Karpas-422 (cell line): ENCODE results near the gene PGK1. TPM values are rescaled to one million over a fixed set of nuclear protein-coding genes. Genes with fewer than 3 reads are reported as not detected.
"Not testable (repeated sequence)": the region's sequence is repeated elsewhere in the genome, so short reads cannot be mapped to it uniquely, and the experiment has no call there.

ENCODE experiments used
- DNase-seq: peaks from one replicate; pipeline ENCODE4 v3.0.0-alpha.2; 2015
- H2AFZ ChIP-seq: fragments of 200-600 bp; sonication (generic); 2 replicates; pipeline ENCODE4 v1.6.1; 2014; ENCODE audit warnings: antibody characterized with exemption, low read length, mixed read lengths
- H3K27ac ChIP-seq: fragments of 200-600 bp; sonication (generic); 2 replicates; pipeline ENCODE4 v1.5.1; 2014; ENCODE audit warnings: mild to moderate bottlenecking, low read length, moderate library complexity
- H3K27me3 ChIP-seq: fragments of 200-600 bp; sonication (generic); 2 replicates; pipeline ENCODE4 v1.6.1; 2014; ENCODE audit warnings: low read length, mixed read lengths
- H3K36me3 ChIP-seq: fragments of 200-600 bp; sonication (generic); 2 replicates; pipeline ENCODE4 v1.6.1; 2014; ENCODE audit warnings: low read length, mixed read lengths; ENCODE audit not compliant: insufficient read depth
- H3K4me1 ChIP-seq: fragments of 200-600 bp; sonication (generic); 2 replicates; pipeline ENCODE4 v1.6.1; 2014; ENCODE audit warnings: mild to moderate bottlenecking, low read length, mixed read lengths
- H3K4me2 ChIP-seq: fragments of 200-600 bp; sonication (generic); 2 replicates; pipeline ENCODE4 v1.6.1; 2014; ENCODE audit warnings: low read length, low read depth, mild to moderate bottlenecking; ENCODE audit not compliant: poor library complexity, severe bottlenecking
- H3K4me3 ChIP-seq: fragments of 200-600 bp; sonication (generic); 2 replicates; pipeline ENCODE4 v1.5.1; 2014; ENCODE audit warnings: mild to moderate bottlenecking, antibody characterized with exemption, low read length, mixed read lengths
- H3K79me2 ChIP-seq: fragments of 200-600 bp; sonication (generic); 2 replicates; pipeline ENCODE4 v1.6.1; 2014; ENCODE audit warnings: mild to moderate bottlenecking, low read length, mixed read lengths
- H3K9ac ChIP-seq: fragments of 200-600 bp; sonication (generic); 2 replicates; pipeline ENCODE4 v1.6.0; 2014; ENCODE audit warnings: low read length
- H3K9me2 ChIP-seq: fragments of 200-600 bp; sonication (generic), shearing (Covaris generic); replicated peaks from 2 replicates; pipeline ENCODE4 v1.6.0; 2014; ENCODE audit warnings: mild to moderate bottlenecking, low read length, moderate library complexity; ENCODE audit not compliant: insufficient read depth
- H3K9me3 ChIP-seq: fragments of 300-700, 200-600 bp; sonication (generic); 2 replicates; pipeline ENCODE4 v1.6.1; 2014; ENCODE audit warnings: low read length, mixed read lengths
- H4K20me1 ChIP-seq: fragments of 200-600 bp; sonication (generic); 2 replicates; pipeline ENCODE4 v1.6.1; 2014; ENCODE audit warnings: mild to moderate bottlenecking, antibody characterized with exemption, low read length, low read depth; ENCODE audit not compliant: insufficient read depth
- total RNA-seq: library from RNA; depleted of rRNA; stranded (reverse); fragments of >200 nt; shearing (Covaris generic); gene quantifications from 2 replicates; pipeline ENCODE4 v1.2.3, GENCODE V29; 2014; ENCODE audit warnings: low replicate concordance

Gene PGK1
- total RNA-seq, 1 experiment from 2014 or later: 337 TPM

- H3K79me2 ChIP-seq: peaks cover 14% of the 10 kb centered on the region; the same call in 1 of the 2 replicates
- peaks cover 48% of the 10 kb centered on the region for H3K36me3 ChIP-seq
- H3K27me3 ChIP-seq: no peaks in the 10 kb centered on the region
- no peak overlapping the region for H2AFZ ChIP-seq
- DNase-seq: no peak
- H3K27ac ChIP-seq: no peak overlapping the region
- no peaks in the 10 kb centered on the region for H3K9me3 ChIP-seq
- peaks cover 21% of the 10 kb centered on the region; the same call in 1 of the 2 replicates for H4K20me1 ChIP-seq
- no peak overlapping the region for H3K4me3 ChIP-seq
- no peak overlapping the region for H3K4me2 ChIP-seq
- H3K9me2 ChIP-seq: no peaks in the 10 kb centered on the region
- H3K9ac ChIP-seq: no peak overlapping the region
- H3K4me1 ChIP-seq: no peaks in the 10 kb centered on the region
Observed at GRCh38 chrX:78123190-78123589, 19.1 kb downstream of the PGK1 start.

- Histone ChIP-seq H3K9ac (no peak overlapping the region), H3K79me2 (peaks cover 13% of the 10 kb centered on the region; the same call in 1 of the 2 replicates), H3K36me3 (peaks cover 45% of the 10 kb centered on the region), H3K4me2 (no peak overlapping the region), H3K4me3 (no peak overlapping the region), H2AFZ (no peak overlapping the region), H3K27me3 (no peaks in the 10 kb centered on the region), H3K9me3 (no peaks in the 10 kb centered on the region), H3K27ac (no peak overlapping the region), H3K9me2 (no peaks in the 10 kb centered on the region), H3K4me1 (no peaks in the 10 kb centered on the region), H4K20me1 (peaks cover 21% of the 10 kb centered on the region; the same call in 1 of the 2 replicates)
- DNase-seq: no peak
Observed at GRCh38 chrX:78124307-78124706, 20.3 kb downstream of the PGK1 start.

- no peak overlapping the region for H2AFZ ChIP-seq
- H3K9me2 ChIP-seq: no peaks in the 10 kb centered on the region
- no peaks in the 10 kb centered on the region for H3K9me3 ChIP-seq
- H3K4me1 ChIP-seq: no peaks in the 10 kb centered on the region
- H4K20me1 ChIP-seq: peaks cover 16% of the 10 kb centered on the region; the same call in 1 of the 2 replicates
- no peak overlapping the region for H3K27ac ChIP-seq
- no peak for DNase-seq
- H3K9ac ChIP-seq: no peak overlapping the region
- H3K79me2 ChIP-seq: 0 out of 2 replicates have a peak, but pooled peaks cover 8% of the 10 kb centered on the region
- peaks cover 45% of the 10 kb centered on the region for H3K36me3 ChIP-seq
- no peaks in the 10 kb centered on the region for H3K27me3 ChIP-seq
- no peak overlapping the region for H3K4me3 ChIP-seq
- no peak overlapping the region for H3K4me2 ChIP-seq
Observed at GRCh38 chrX:78125148-78125547, 21.1 kb downstream of the PGK1 start.

- not testable (repeated sequence) for H3K4me3 ChIP-seq, H2AFZ ChIP-seq, H3K4me1 ChIP-seq, H3K79me2 ChIP-seq, H3K4me2 ChIP-seq, H3K9ac ChIP-seq, H3K27ac ChIP-seq, H3K9me3 ChIP-seq, H3K9me2 ChIP-seq, H3K27me3 ChIP-seq, DNase-seq
- Histone ChIP-seq H3K36me3 (peaks cover 42% of the 10 kb centered on the region), H4K20me1 (peaks cover 16% of the 10 kb centered on the region; the same call in 1 of the 2 replicates)
Observed at GRCh38 chrX:78125781-78126180, 21.7 kb downstream of the PGK1 start.

GRCh38 chrX:78129714-78130113, 25.7 kb downstream of the PGK1 start:
- Histone ChIP-seq H3K4me1 (no peaks in the 10 kb centered on the region), H3K9me3 (no peaks in the 10 kb centered on the region), H3K36me3 (peaks cover 26% of the 10 kb centered on the region; the same call in 1 of the 2 replicates), H3K27ac (no peak overlapping the region), H3K9me2 (no peaks in the 10 kb centered on the region), H3K79me2 (no peaks in the 10 kb centered on the region), H3K9ac (no peak overlapping the region), H3K4me2 (no peak overlapping the region), H2AFZ (no peak overlapping the region), H3K4me3 (no peak overlapping the region), H3K27me3 (no peaks in the 10 kb centered on the region), H4K20me1 (no peaks in the 10 kb centered on the region)
- no peak for DNase-seq

- Histone ChIP-seq H3K36me3 (peaks cover 26% of the 10 kb centered on the region; the same call in 1 of the 2 replicates), H3K9me2 (no peaks in the 10 kb centered on the region), H3K27me3 (no peaks in the 10 kb centered on the region), H3K4me3 (no peak overlapping the region), H4K20me1 (no peaks in the 10 kb centered on the region), H3K27ac (no peak overlapping the region), H3K79me2 (no peaks in the 10 kb centered on the region), H2AFZ (no peak overlapping the region), H3K4me2 (no peak overlapping the region), H3K9ac (no peak overlapping the region), H3K4me1 (no peaks in the 10 kb centered on the region), H3K9me3 (no peaks in the 10 kb centered on the region)
- no peak for DNase-seq
Observed at GRCh38 chrX:78130396-78130795, 26.3 kb downstream of the PGK1 start.

GRCh38 chrX:78131117-78131516, 27.1 kb downstream of the PGK1 start:
- peaks cover 24% of the 10 kb centered on the region; the same call in 1 of the 2 replicates for H3K36me3 ChIP-seq

GRCh38 chrX:78133238-78133960, 29.4 kb downstream of the PGK1 start:
- Histone ChIP-seq H3K36me3 (peaks cover 8% of the 10 kb centered on the region; the same call in 1 of the 2 replicates), H3K9me2 (no peaks in the 10 kb centered on the region), H3K4me2 (no peak overlapping the region), H3K79me2 (no peaks in the 10 kb centered on the region), H4K20me1 (no peaks in the 10 kb centered on the region), H3K4me3 (no peak overlapping the region), H3K9me3 (no peaks in the 10 kb centered on the region), H3K4me1 (peaks cover 5% of the 10 kb centered on the region; the same call in 1 of the 2 replicates), H3K27me3 (no peaks in the 10 kb centered on the region), H3K27ac (no peak overlapping the region), H3K9ac (no peak overlapping the region), H2AFZ (no peak overlapping the region)
- no peak for DNase-seq

More at GRCh38 chrX:78131117-78131516, 27.1 kb downstream of the PGK1 start:
- H3K4me1 ChIP-seq: no peaks in the 10 kb centered on the region
- H3K9me2 ChIP-seq: no peaks in the 10 kb centered on the region
- H3K79me2 ChIP-seq: no peaks in the 10 kb centered on the region
- DNase-seq: no peak
- no peak overlapping the region for H2AFZ ChIP-seq
- H3K4me3 ChIP-seq: no peak overlapping the region
- no peaks in the 10 kb centered on the region for H4K20me1 ChIP-seq
- no peak overlapping the region for H3K4me2 ChIP-seq
- no peaks in the 10 kb centered on the region for H3K9me3 ChIP-seq
- H3K27me3 ChIP-seq: no peaks in the 10 kb centered on the region
- H3K9ac ChIP-seq: no peak overlapping the region
- H3K27ac ChIP-seq: no peak overlapping the region
